IPS-18c (cell line): ENCODE results near the gene TRIM34.
A peak's percentile ranks its signal among the peaks of the same experiment; 100 is the strongest.
"Not testable (repeated sequence)": the region's sequence is repeated elsewhere in the genome, so short reads cannot be mapped to it uniquely, and the experiment has no call there.

ENCODE experiments used
- H3K4me3 ChIP-seq: 2 replicates; pipeline ENCODE4 v1.7.0; 2013; ENCODE audit warnings: low read depth, mild to moderate bottlenecking, low read length, moderate library complexity; ENCODE audit not compliant: insufficient read depth
- H3K9me3 ChIP-seq: one replicate; pipeline ENCODE4 v1.6.1; 2013; ENCODE audit warnings: mild to moderate bottlenecking, low read length, moderate library complexity; ENCODE audit not compliant: control insufficient read depth, insufficient read depth

TRIM34 gene

GRCh38 chr11:5624489-5625279 is at the start of gene TRIM34:
Gene TRIM34 (plus strand): TSS chr11:5625001. CDS start chr11:5632332, 7,331 bp downstream.
- H3K9me3 ChIP-seq = no peaks in the 10 kb centered on the region
- H3K4me3 ChIP-seq = peak within 1 kb of the TSS; percentile 1; the same call in 1 of the 2 replicates

- H3K9me3 ChIP-seq = no peaks in the 10 kb centered on the region
- no peak overlapping the region for H3K4me3 ChIP-seq
Measured at GRCh38 chr11:5575152-5575551, 49.6 kb upstream of the TRIM34 start.

GRCh38 chr11:5577101-5577500 is 47.7 kb upstream of the TRIM34 start:
- H3K9me3 ChIP-seq = no peaks in the 10 kb centered on the region
- H3K4me3 ChIP-seq = no peak overlapping the region

- H3K4me3 ChIP-seq = no peak within 1 kb of the TSS
- no peaks in the 10 kb centered on the region for H3K9me3 ChIP-seq
Measured at GRCh38 chr11:5580577-5580976, 44.2 kb upstream of the TRIM34 start, which contains the start of gene OR52B6. Gene OR52B6 (plus strand): TSS chr11:5580877. CDS start chr11:5580877, 0 bp downstream.

GRCh38 chr11:5581014-5581413 is 43.8 kb upstream of the TRIM34 start:
- no peaks in the 10 kb centered on the region for H3K9me3 ChIP-seq
- no peak overlapping the region for H3K4me3 ChIP-seq

- H3K9me3 ChIP-seq, H3K4me3 ChIP-seq: not testable (repeated sequence)
Measured at GRCh38 chr11:5584458-5584857, 40.3 kb upstream of the TRIM34 start.

- H3K4me3 ChIP-seq, H3K9me3 ChIP-seq: not testable (repeated sequence)
Measured at GRCh38 chr11:5589906-5590305, 34.9 kb upstream of the TRIM34 start.

GRCh38 chr11:5591613-5592012 is 33.2 kb upstream of the TRIM34 start:
- Histone ChIP-seq H3K9me3 (no peaks in the 10 kb centered on the region), H3K4me3 (no peak overlapping the region)

GRCh38 chr11:5592615-5593014 is 32.2 kb upstream of the TRIM34 start:
- H3K9me3 ChIP-seq = no peaks in the 10 kb centered on the region
- no peak overlapping the region for H3K4me3 ChIP-seq

GRCh38 chr11:5593146-5593545 is 31.7 kb upstream of the TRIM34 start:
- no peaks in the 10 kb centered on the region for H3K9me3 ChIP-seq
- H3K4me3 ChIP-seq = no peak overlapping the region

- peak within 1 kb of the TSS; percentile 72 for H3K4me3 ChIP-seq
Measured at GRCh38 chr11:5596607-5597201, 28.1 kb upstream of the TRIM34 start, which contains the start of gene TRIM6. Gene TRIM6 (plus strand): TSS chr11:5596637. CDS start chr11:5596898, 261 bp downstream.

GRCh38 chr11:5597953-5598352 is 26.8 kb upstream of the TRIM34 start:
- H3K9me3 ChIP-seq = no peaks in the 10 kb centered on the region
- H3K4me3 ChIP-seq = peak overlapping the region; percentile 9; the same call in 1 of the 2 replicates

More at GRCh38 chr11:5596607-5597201, 28.1 kb upstream of the TRIM34 start, which contains the start of gene TRIM6:
- no peaks in the 10 kb centered on the region for H3K9me3 ChIP-seq

GRCh38 chr11:5600374-5600851 is 24.4 kb upstream of the TRIM34 start:
- Histone ChIP-seq H3K4me3 (no peak overlapping the region), H3K9me3 (no peaks in the 10 kb centered on the region)

- H3K9me3 ChIP-seq, H3K4me3 ChIP-seq: not testable (repeated sequence)
Measured at GRCh38 chr11:5602791-5603190, 22.0 kb upstream of the TRIM34 start.

GRCh38 chr11:5603326-5603725 is 21.5 kb upstream of the TRIM34 start:
- Histone ChIP-seq H3K4me3 (no peak overlapping the region), H3K9me3 (no peaks in the 10 kb centered on the region)

- no peaks in the 10 kb centered on the region for H3K9me3 ChIP-seq
- no peak overlapping the region for H3K4me3 ChIP-seq
Measured at GRCh38 chr11:5604896-5605295, 19.9 kb upstream of the TRIM34 start.

- Histone ChIP-seq H3K4me3 (no peak overlapping the region), H3K9me3 (no peaks in the 10 kb centered on the region)
Measured at GRCh38 chr11:5605849-5606248, 19.0 kb upstream of the TRIM34 start.

- Histone ChIP-seq H3K9me3 (no peaks in the 10 kb centered on the region), H3K4me3 (no peak overlapping the region)
Measured at GRCh38 chr11:5608808-5609207, 16.0 kb upstream of the TRIM34 start.
